ENCODE results near the gene TSPEAR. TPM values are rescaled to one million over a fixed set of nuclear protein-coding genes. Genes with fewer than 3 reads are reported as not detected.

TSPEAR gene
- total RNA-seq, 2 donors from 2014 or later: not detected

GRCh38 chr21:44512496-44513388 lies 198.6 kb downstream of the TSPEAR start:
- no peak for DNase-seq (ENCODE audit: low spot score)
- Histone ChIP-seq H3K4me3 (no peak overlapping the region), H3K36me3 (no peaks in the 10 kb centered on the region), H3K27ac (no peak overlapping the region), H3K27me3 (no peaks in the 10 kb centered on the region), H3K4me1 (peaks cover 0 to 9% of the 10 kb centered on the region in 2 donors), H3K9me3 (no peaks in the 10 kb centered on the region)
- no peak for TF ChIP-seq CTCF (IDR thresholded peaks at IDR 0.05)

- H3K27ac ChIP-seq: no peak overlapping the region
- H3K9me3 ChIP-seq: no peaks in the 10 kb centered on the region
- H3K27me3 ChIP-seq: no peaks in the 10 kb centered on the region
- H3K36me3 ChIP-seq: no peaks in the 10 kb centered on the region
- no peak for TF ChIP-seq CTCF (IDR thresholded peaks at IDR 0.05)
- H3K4me1 ChIP-seq: peaks cover 0 to 9% of the 10 kb centered on the region in 2 donors
- no peak overlapping the region for H3K4me3 ChIP-seq
- DNase-seq (ENCODE audit: low spot score): no peak
Observed at GRCh38 chr21:44511938-44512275, 199.5 kb downstream of the TSPEAR start.

- Histone ChIP-seq H3K27ac (no peak overlapping the region), H3K4me3 (no peak overlapping the region), H3K4me1 (peaks cover 0 to 9% of the 10 kb centered on the region in 2 donors), H3K27me3 (no peaks in the 10 kb centered on the region), H3K9me3 (no peaks in the 10 kb centered on the region), H3K36me3 (no peaks in the 10 kb centered on the region)
- DNase-seq (ENCODE audit: low spot score): no peak
- TF ChIP-seq CTCF (IDR thresholded peaks at IDR 0.05): no peak
Observed at GRCh38 chr21:44511219-44511937, 200.0 kb downstream of the TSPEAR start.

GRCh38 chr21:44510508-44511218 lies 200.7 kb downstream of the TSPEAR start:
- no peaks in the 10 kb centered on the region for H3K9me3 ChIP-seq
- peak; percentile 42 to 78 for TF ChIP-seq CTCF (IDR thresholded peaks at IDR 0.05)
- no peak overlapping the region for H3K27ac ChIP-seq
- no peak for DNase-seq (ENCODE audit: low spot score)
- H3K4me1 ChIP-seq: peaks cover 0 to 9% of the 10 kb centered on the region in 2 donors
- H3K4me3 ChIP-seq: no peak overlapping the region
- H3K27me3 ChIP-seq: no peaks in the 10 kb centered on the region
- H3K36me3 ChIP-seq: no peaks in the 10 kb centered on the region

GRCh38 chr21:44510109-44510507 lies 201.3 kb downstream of the TSPEAR start:
- no peak overlapping the region for H3K4me3 ChIP-seq
- H3K9me3 ChIP-seq: no peaks in the 10 kb centered on the region
- no peak for TF ChIP-seq CTCF (IDR thresholded peaks at IDR 0.05)
- H3K27me3 ChIP-seq: no peaks in the 10 kb centered on the region
- DNase-seq (ENCODE audit: low spot score): no peak
- peaks cover 0 to 9% of the 10 kb centered on the region in 2 donors for H3K4me1 ChIP-seq
- no peaks in the 10 kb centered on the region for H3K36me3 ChIP-seq
- H3K27ac ChIP-seq: no peak overlapping the region

All from right atrium auricular region (tissue), 2 donors.